Caco-2 (cell line): ENCODE data around the gene LIM2. TPM values are rescaled to one million over a fixed set of nuclear protein-coding genes. Genes with fewer than 3 reads are reported as not detected.

ENCODE experiments used
- BruUV-seq: library from RNA; stranded (reverse); fragments of 400-500 nt; replicated peaks from 2 replicates; lab custom pipeline; 2021; lab: Mats Ljungman, UMichigan
- CTCF ChIA-PET: fragments of 300-600 bp; sonication (Branson Sonifier 250); formaldehyde crosslinking; loops from one replicate; lab custom pipeline; 2022; ENCODE audit warnings: antibody characterized with exemption; lab: Charles Lee
- POLR2A ChIA-PET: fragments of 300-600 bp; sonication (Branson Sonifier 250); formaldehyde crosslinking; loops from one replicate; lab custom pipeline; 2022; ENCODE audit warnings: antibody characterized with exemption; lab: Charles Lee
- DNase-seq, 2 experiments: peaks; one replicate each; pipeline versions ENCODE4 v3.0.0 to v3.0.0-alpha.2; 2020 to 2022
- H3K27me3 ChIP-seq: replicated peaks from 2 replicates; pipeline ENCODE4 v1.6.0; 2011; ENCODE audit warnings: low read length; ENCODE audit not compliant: control insufficient read depth, insufficient read depth
- H3K36me3 ChIP-seq: 2 replicates; pipeline ENCODE4 v1.5.1; 2011; ENCODE audit warnings: low read length; ENCODE audit not compliant: control insufficient read depth, insufficient read depth
- H3K4me1 ChIP-seq: fragments of 250-450 bp; sonication (Bioruptor Pico); 2 replicates; pipeline ENCODE4 v1.5.1; 2020; ENCODE audit warnings: mild to moderate bottlenecking
- H3K4me3 ChIP-seq: 2 replicates; pipeline ENCODE4 v1.5.1; 2011; ENCODE audit warnings: low read depth, mild to moderate bottlenecking, control low read depth, low read length
- H3K9me3 ChIP-seq: fragments of 250-450 bp; sonication (Bioruptor Pico); 2 replicates; pipeline ENCODE4 v1.5.1; 2020; ENCODE audit warnings: mild to moderate bottlenecking, moderate library complexity
- H3K27ac Mint-ChIP-seq: one replicate; pipeline ENCODE4 v1.8.0; 2022; ENCODE audit warnings: mixed read lengths; ENCODE audit not compliant: unreplicated experiment
- H3K27me3 Mint-ChIP-seq: one replicate; pipeline ENCODE4 v1.8.0; 2022; ENCODE audit warnings: mixed read lengths; ENCODE audit not compliant: insufficient read depth, unreplicated experiment
- H3K36me3 Mint-ChIP-seq: one replicate; pipeline ENCODE4 v1.8.0; 2022; ENCODE audit warnings: mild to moderate bottlenecking, mixed read lengths; ENCODE audit not compliant: insufficient read depth, unreplicated experiment
- H3K4me1 Mint-ChIP-seq: one replicate; pipeline ENCODE4 v1.8.0; 2022; ENCODE audit warnings: low read depth, mixed read lengths; ENCODE audit not compliant: unreplicated experiment
- H3K4me3 Mint-ChIP-seq: one replicate; pipeline ENCODE4 v1.8.0; 2022; ENCODE audit warnings: mild to moderate bottlenecking, moderate library complexity, mixed read lengths; ENCODE audit not compliant: unreplicated experiment
- H3K9me3 Mint-ChIP-seq: one replicate; pipeline ENCODE4 v1.8.0; 2022; ENCODE audit warnings: mixed read lengths; ENCODE audit not compliant: unreplicated experiment
- intact Hi-C: fragments of 100-400 bp; cut with micrococcal nuclease; formaldehyde crosslinking; loops from one replicate; pipeline ENCODE4 v1.10.0; 2022; ENCODE audit not compliant: unreplicated experiment
- total RNA-seq: library from RNA; stranded (reverse); gene quantifications from 2 replicates; pipeline ENCODE4 v1.2.3, GENCODE V29; 2022
- TF ChIP-seq, protein P1 (sequence below), 2 experiments: fragments of 200-600 bp in 1 of 2; IDR thresholded peaks; 1 replicate in 1 of 2; 2 replicates in 1 of 2; pipeline versions ENCODE4 v1.5.1 to v1.8.0; 2011 to 2022; ENCODE audit warnings: antibody characterized with exemption in 1 of 2, control low read depth in 1 of 2, inconsistent platforms in 1 of 2, low read depth in 1 of 2, low read length in 1 of 2, mild to moderate bottlenecking in 1 of 2, moderate library complexity in 1 of 2; ENCODE audit not compliant: insufficient read depth in 1 of 2, severe bottlenecking in 1 of 2, unreplicated experiment in 1 of 2

LIM2 gene
- total RNA-seq, 1 experiment from 2014 or later, result not detected

DNA sequence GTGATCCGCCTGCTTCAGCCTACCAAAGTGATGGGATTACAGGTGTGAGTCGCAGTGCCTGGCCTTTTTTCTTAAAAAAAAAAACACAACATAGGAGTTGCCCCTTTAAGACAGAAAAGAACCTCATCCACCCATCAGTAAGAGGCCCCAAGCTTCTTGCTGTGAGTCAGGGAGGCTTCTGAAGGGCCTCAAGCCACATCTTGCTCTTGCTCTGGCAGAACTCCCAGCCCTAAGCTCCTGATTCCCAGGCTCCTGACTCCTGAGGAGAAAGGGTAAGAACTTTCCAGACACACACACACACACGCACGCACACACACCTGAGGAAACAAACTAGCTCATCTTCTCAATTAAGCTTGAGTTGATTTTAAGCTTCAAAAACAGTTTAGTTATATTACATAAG lies 28.5 kb downstream of the LIM2 start:
- no peaks in the 10 kb centered on the region for H3K9me3 Mint-ChIP-seq
- no peaks in the 10 kb centered on the region for H3K27me3 ChIP-seq
- peaks cover 1% of the 10 kb centered on the region; the same call in 1 of the 2 replicates for H3K36me3 ChIP-seq
- H3K27ac Mint-ChIP-seq, result peak overlapping the region; percentile 82
- TF ChIP-seq, protein P1, sequence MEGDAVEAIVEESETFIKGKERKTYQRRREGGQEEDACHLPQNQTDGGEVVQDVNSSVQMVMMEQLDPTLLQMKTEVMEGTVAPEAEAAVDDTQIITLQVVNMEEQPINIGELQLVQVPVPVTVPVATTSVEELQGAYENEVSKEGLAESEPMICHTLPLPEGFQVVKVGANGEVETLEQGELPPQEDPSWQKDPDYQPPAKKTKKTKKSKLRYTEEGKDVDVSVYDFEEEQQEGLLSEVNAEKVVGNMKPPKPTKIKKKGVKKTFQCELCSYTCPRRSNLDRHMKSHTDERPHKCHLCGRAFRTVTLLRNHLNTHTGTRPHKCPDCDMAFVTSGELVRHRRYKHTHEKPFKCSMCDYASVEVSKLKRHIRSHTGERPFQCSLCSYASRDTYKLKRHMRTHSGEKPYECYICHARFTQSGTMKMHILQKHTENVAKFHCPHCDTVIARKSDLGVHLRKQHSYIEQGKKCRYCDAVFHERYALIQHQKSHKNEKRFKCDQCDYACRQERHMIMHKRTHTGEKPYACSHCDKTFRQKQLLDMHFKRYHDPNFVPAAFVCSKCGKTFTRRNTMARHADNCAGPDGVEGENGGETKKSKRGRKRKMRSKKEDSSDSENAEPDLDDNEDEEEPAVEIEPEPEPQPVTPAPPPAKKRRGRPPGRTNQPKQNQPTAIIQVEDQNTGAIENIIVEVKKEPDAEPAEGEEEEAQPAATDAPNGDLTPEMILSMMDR (IDR thresholded peaks at IDR 0.05; ENCODE audit: insufficient read depth in 1 of 2, low read depth in 1 of 2, low read length in 1 of 2, severe bottlenecking in 1 of 2, unreplicated experiment in 1 of 2), result no peak
- H3K9me3 ChIP-seq, result no peaks in the 10 kb centered on the region
- intact Hi-C loops, result no loop called here
- no TSS peak for BruUV-seq
- ChIA-PET POLR2A (interaction anchor here (0.6 to 2.3 kb wide), 5 partner anchors 9 to 297 kb away, joined by 3 to 10 read pairs (median 3); no protein-coding TSS in a partner anchor), CTCF (interaction anchor here (0.6 to 1.6 kb wide), 2 partner anchors 20 to 1031 kb away, joined by 3 to 9 read pairs; no protein-coding TSS in a partner anchor)
- peaks cover 47% of the 10 kb centered on the region for H3K36me3 Mint-ChIP-seq
- no peak for DNase-seq
- H3K4me1 ChIP-seq, result peaks cover 57% of the 10 kb centered on the region
- H3K4me3 Mint-ChIP-seq, result no peak overlapping the region
- H3K4me1 Mint-ChIP-seq, result peaks cover 60% of the 10 kb centered on the region
- no peaks in the 10 kb centered on the region for H3K27me3 Mint-ChIP-seq
- no peak overlapping the region for H3K4me3 ChIP-seq

DNA sequence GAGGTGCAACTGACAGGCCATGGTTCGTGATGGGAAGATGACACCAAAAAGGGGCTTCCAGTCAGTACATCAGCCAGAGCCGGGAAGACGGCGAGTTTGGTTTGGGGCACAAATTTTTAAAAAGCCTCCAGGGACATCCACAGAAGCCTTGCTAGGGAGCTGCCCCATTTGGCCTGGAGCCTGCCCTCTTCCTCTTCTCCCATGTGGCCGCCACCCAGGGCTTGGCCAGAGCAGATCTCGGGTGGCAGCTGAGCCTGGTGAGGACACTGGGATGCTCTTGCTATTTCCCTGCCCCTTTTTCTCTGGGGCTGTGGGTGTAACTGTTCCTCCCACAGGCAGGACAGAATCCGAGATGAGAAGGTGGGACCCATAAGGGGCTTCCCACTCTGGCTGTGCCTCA lies 29.8 kb downstream of the LIM2 start:
- TF ChIP-seq, protein P1 (IDR thresholded peaks at IDR 0.05; ENCODE audit: insufficient read depth in 1 of 2, low read depth in 1 of 2, low read length in 1 of 2, severe bottlenecking in 1 of 2, unreplicated experiment in 1 of 2), result no peak
- H3K4me3 ChIP-seq, result no peak overlapping the region
- peak overlapping the region; percentile 65 for H3K27ac Mint-ChIP-seq
- peaks cover 52% of the 10 kb centered on the region for H3K4me1 Mint-ChIP-seq
- DNase-seq, result no peak
- H3K9me3 Mint-ChIP-seq, result no peaks in the 10 kb centered on the region
- intact Hi-C loops, result no loop called here
- no peaks in the 10 kb centered on the region; the same call in 1 of the 2 replicates for H3K36me3 ChIP-seq
- BruUV-seq, result no TSS peak
- H3K4me1 ChIP-seq, result peaks cover 46% of the 10 kb centered on the region
- peaks cover 43% of the 10 kb centered on the region for H3K36me3 Mint-ChIP-seq
- H3K4me3 Mint-ChIP-seq, result no peak overlapping the region
- ChIA-PET POLR2A (interaction anchor here (0.7 kb wide), 1 partner anchor 8 kb away, joined by 11 read pairs; no protein-coding TSS in a partner anchor), CTCF (no interaction called here)
- H3K27me3 ChIP-seq, result no peaks in the 10 kb centered on the region
- no peaks in the 10 kb centered on the region for H3K9me3 ChIP-seq
- H3K27me3 Mint-ChIP-seq, result no peaks in the 10 kb centered on the region

DNA sequence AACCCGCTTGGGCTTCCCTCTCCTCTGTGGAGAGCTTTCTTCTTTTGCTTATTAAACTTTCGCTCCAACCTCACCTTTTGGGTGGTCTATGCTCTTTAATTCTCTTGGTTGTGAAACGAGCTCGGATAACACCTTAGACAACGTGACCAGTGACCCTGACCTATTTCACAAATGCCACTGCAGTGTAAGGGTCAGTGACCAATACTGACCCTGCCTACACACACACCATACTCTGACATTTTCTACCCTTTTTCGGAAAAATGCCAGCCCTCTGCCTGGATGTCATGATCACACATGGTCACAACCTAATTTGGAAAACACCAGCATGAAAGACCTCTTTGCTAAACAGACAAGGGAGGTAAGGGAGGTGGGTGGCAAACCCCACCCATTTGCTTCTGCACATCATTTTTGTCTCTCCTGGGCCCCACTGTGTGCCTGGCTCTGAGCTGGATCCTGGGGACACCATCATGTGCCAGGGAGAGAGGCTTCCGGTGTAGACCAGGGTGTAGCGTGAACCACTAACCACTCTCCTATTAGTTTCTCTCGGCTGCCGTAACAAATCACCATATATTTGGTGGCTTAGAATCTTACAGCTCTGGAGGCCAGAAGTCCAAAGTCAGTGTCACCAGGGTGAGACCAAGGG lies 31.5 kb downstream of the LIM2 start:
- peaks cover 54% of the 10 kb centered on the region for H3K36me3 Mint-ChIP-seq
- H3K27ac Mint-ChIP-seq, result peak overlapping the region; percentile 80
- H3K9me3 ChIP-seq, result no peaks in the 10 kb centered on the region
- ChIA-PET POLR2A (interaction anchor here (0.7 kb wide), 1 partner anchor 91 kb away, joined by 4 read pairs; no protein-coding TSS in a partner anchor), CTCF (interaction anchor here (1.5 kb wide), 1 partner anchor 17 kb away, joined by 3 read pairs; no protein-coding TSS in a partner anchor)
- no peak overlapping the region for H3K4me3 ChIP-seq
- TF ChIP-seq, protein P1 (IDR thresholded peaks at IDR 0.05; ENCODE audit: insufficient read depth in 1 of 2, low read depth in 1 of 2, low read length in 1 of 2, severe bottlenecking in 1 of 2, unreplicated experiment in 1 of 2), result no peak
- no peaks in the 10 kb centered on the region for H3K27me3 Mint-ChIP-seq
- H3K4me1 Mint-ChIP-seq, result peaks cover 55% of the 10 kb centered on the region
- peaks cover 36% of the 10 kb centered on the region for H3K4me1 ChIP-seq
- no peaks in the 10 kb centered on the region for H3K9me3 Mint-ChIP-seq
- no peaks in the 10 kb centered on the region for H3K27me3 ChIP-seq
- no peak overlapping the region for H3K4me3 Mint-ChIP-seq
- intact Hi-C loops, result no loop called here
- H3K36me3 ChIP-seq, result peaks cover 2% of the 10 kb centered on the region
- no peak for DNase-seq
- no TSS peak for BruUV-seq
